ENCODE data around the gene SPATS2. TPM values are rescaled to one million over a fixed set of nuclear protein-coding genes. Genes with fewer than 3 reads are reported as not detected.

SPATS2 gene
- total RNA-seq, 1 donor from 2014 or later, result 5.9 TPM

- TF ChIP-seq CTCF (IDR thresholded peaks at IDR 0.05; ENCODE audit: borderline replicate concordance), result no peak
- Histone ChIP-seq H3K36me3 (peaks cover 4% of the 10 kb centered on the region), H3K4me3 (no peak overlapping the region), H3K4me1 (peaks cover under 1% of the 10 kb centered on the region), H3K27me3 (ENCODE audit: low read depth) (no peaks in the 10 kb centered on the region), H3K9me3 (replicated peaks) (peaks cover 13% of the 10 kb centered on the region), H3K27ac (replicated peaks) (no peak overlapping the region)
- DNase-seq, result no peak
- intact Hi-C loops (cut with micrococcal nuclease), result no loop called here
Measured at GRCh38 chr12:49448858-49449257, 81.6 kb downstream of the SPATS2 start.

- peaks cover 10% of the 10 kb centered on the region for H3K4me1 ChIP-seq
- TF ChIP-seq CTCF (IDR thresholded peaks at IDR 0.05; ENCODE audit: borderline replicate concordance), result no peak
- H3K36me3 ChIP-seq, result no peaks in the 10 kb centered on the region
- no peaks in the 10 kb centered on the region for H3K27me3 ChIP-seq (ENCODE audit: low read depth)
- no peak overlapping the region for H3K27ac ChIP-seq (replicated peaks)
- peaks cover 5% of the 10 kb centered on the region for H3K9me3 ChIP-seq (replicated peaks)
- intact Hi-C loops (cut with micrococcal nuclease), result no loop called here
- no peak for DNase-seq
- no peak overlapping the region for H3K4me3 ChIP-seq
Measured at GRCh38 chr12:49451468-49452259, 84.4 kb downstream of the SPATS2 start.

- H3K27ac ChIP-seq (replicated peaks), result no peak overlapping the region
- no peaks in the 10 kb centered on the region for H3K36me3 ChIP-seq
- H3K9me3 ChIP-seq (replicated peaks), result no peaks in the 10 kb centered on the region
- H3K27me3 ChIP-seq (ENCODE audit: low read depth), result no peaks in the 10 kb centered on the region
- no peak overlapping the region for H3K4me3 ChIP-seq
- TF ChIP-seq CTCF (IDR thresholded peaks at IDR 0.05; ENCODE audit: borderline replicate concordance), result no peak
- DNase-seq, result no peak
- intact Hi-C loops (cut with micrococcal nuclease), result no loop called here
- peaks cover 13% of the 10 kb centered on the region for H3K4me1 ChIP-seq
Measured at GRCh38 chr12:49455501-49455900, 88.2 kb downstream of the SPATS2 start.

GRCh38 chr12:49456131-49456679 lies 88.9 kb downstream of the SPATS2 start:
- H3K27ac ChIP-seq (replicated peaks), result no peak overlapping the region
- no peak for TF ChIP-seq CTCF (IDR thresholded peaks at IDR 0.05; ENCODE audit: borderline replicate concordance)
- no peaks in the 10 kb centered on the region for H3K36me3 ChIP-seq
- no peak overlapping the region for H3K4me3 ChIP-seq
- no peak for DNase-seq
- H3K4me1 ChIP-seq, result peaks cover 20% of the 10 kb centered on the region
- H3K9me3 ChIP-seq (replicated peaks), result no peaks in the 10 kb centered on the region
- no peaks in the 10 kb centered on the region for H3K27me3 ChIP-seq (ENCODE audit: low read depth)
- intact Hi-C loops (cut with micrococcal nuclease), result no loop called here

GRCh38 chr12:49458816-49459215 lies 91.6 kb downstream of the SPATS2 start:
- DNase-seq, result no peak
- H3K27ac ChIP-seq (replicated peaks), result no peak overlapping the region
- intact Hi-C loops (cut with micrococcal nuclease), result no loop called here
- TF ChIP-seq CTCF (IDR thresholded peaks at IDR 0.05; ENCODE audit: borderline replicate concordance), result no peak
- H3K27me3 ChIP-seq (ENCODE audit: low read depth), result no peaks in the 10 kb centered on the region
- H3K4me1 ChIP-seq, result peaks cover 37% of the 10 kb centered on the region
- no peaks in the 10 kb centered on the region for H3K36me3 ChIP-seq
- H3K4me3 ChIP-seq, result no peak overlapping the region
- H3K9me3 ChIP-seq (replicated peaks), result no peaks in the 10 kb centered on the region
